Parathyroid adenoma (tissue), 2 donors: Measurements from ENCODE around the gene IL4R.

ENCODE experiments used
- H2AFZ ChIP-seq: fragments of 300-600 bp; sonication (generic); one replicate; pipeline ENCODE4 v1.7.0; 2017; ENCODE audit warnings: antibody characterized with exemption, mild to moderate bottlenecking
- H3K27ac ChIP-seq: fragments of 300-600 bp; sonication (generic); one replicate; pipeline ENCODE4 v1.7.0; 2017
- H3K27me3 ChIP-seq: fragments of 300-600 bp; sonication (generic); one replicate; pipeline ENCODE4 v1.7.0; 2017; ENCODE audit warnings: low read length; ENCODE audit not compliant: control insufficient read depth, insufficient read depth
- H3K36me3 ChIP-seq: fragments of 300-600 bp; sonication (generic); one replicate; pipeline ENCODE4 v1.7.0; 2017; ENCODE audit warnings: low read length; ENCODE audit not compliant: control insufficient read depth, insufficient read depth
- H3K4me1 ChIP-seq: fragments of 300-600 bp; sonication (generic); one replicate; pipeline ENCODE4 v1.7.0; 2017; ENCODE audit warnings: control low read depth
- H3K4me2 ChIP-seq: fragments of 300-600 bp; sonication (generic); one replicate; pipeline ENCODE4 v1.7.0; 2017; ENCODE audit warnings: low read length
- H3K4me3 ChIP-seq: fragments of 300-600 bp; sonication (generic); one replicate; pipeline ENCODE4 v1.7.0; 2017; ENCODE audit warnings: low read depth, low read length
- H3K79me2 ChIP-seq: fragments of 300-600 bp; sonication (generic); one replicate; pipeline ENCODE4 v1.7.0; 2017; ENCODE audit warnings: control low read depth
- H3K9ac ChIP-seq: fragments of 300-600 bp; sonication (generic); one replicate; pipeline ENCODE4 v1.7.0; 2017; ENCODE audit warnings: mild to moderate bottlenecking
- H3K9me3 ChIP-seq: fragments of 300-600 bp; sonication (generic); one replicate; pipeline ENCODE4 v1.7.0; 2017; ENCODE audit warnings: low read length; ENCODE audit not compliant: control insufficient read depth
- CTCF ChIP-seq: fragments of 300-600 bp; sonication (generic); IDR thresholded peaks from one replicate; pipeline ENCODE4 v1.7.0; 2017; ENCODE audit warnings: antibody characterized with exemption, mild to moderate bottlenecking
- donor health status: primary hyperparathyroidism.

The IL4R gene

GRCh38 chr16:27370318-27370717 is 56.5 kb downstream of the IL4R start:
- peaks cover 2% of the 10 kb centered on the region for H3K4me1 ChIP-seq
- no peak for TF ChIP-seq CTCF
- H3K79me2 ChIP-seq: no peaks in the 10 kb centered on the region
- H3K27ac ChIP-seq: no peak overlapping the region
- H3K27me3 ChIP-seq: no peaks in the 10 kb centered on the region
- H3K36me3 ChIP-seq: no peaks in the 10 kb centered on the region
- H3K4me2 ChIP-seq: no peak overlapping the region
- no peak overlapping the region for H3K9ac ChIP-seq
- no peak overlapping the region for H2AFZ ChIP-seq
- no peaks in the 10 kb centered on the region for H3K9me3 ChIP-seq
- H3K4me3 ChIP-seq: no peak overlapping the region

GRCh38 chr16:27373312-27373711 is 59.5 kb downstream of the IL4R start:
- H3K4me2 ChIP-seq: no peak overlapping the region
- H2AFZ ChIP-seq: no peak overlapping the region
- no peaks in the 10 kb centered on the region for H3K27me3 ChIP-seq
- no peaks in the 10 kb centered on the region for H3K79me2 ChIP-seq
- H3K4me1 ChIP-seq: no peaks in the 10 kb centered on the region
- H3K9ac ChIP-seq: no peak overlapping the region
- no peak overlapping the region for H3K4me3 ChIP-seq
- H3K9me3 ChIP-seq: no peaks in the 10 kb centered on the region
- H3K27ac ChIP-seq: no peak overlapping the region
- no peak for TF ChIP-seq CTCF
- no peaks in the 10 kb centered on the region for H3K36me3 ChIP-seq

GRCh38 chr16:27374221-27374803 is 60.5 kb downstream of the IL4R start:
- Histone ChIP-seq H3K9me3 (no peaks in the 10 kb centered on the region), H3K27me3 (no peaks in the 10 kb centered on the region), H3K4me1 (no peaks in the 10 kb centered on the region), H3K9ac (no peak overlapping the region), H3K4me2 (no peak overlapping the region), H3K79me2 (no peaks in the 10 kb centered on the region), H3K36me3 (no peaks in the 10 kb centered on the region), H2AFZ (peak overlapping the region; percentile 18), H3K27ac (no peak overlapping the region), H3K4me3 (no peak overlapping the region)
- no peak for TF ChIP-seq CTCF

- Histone ChIP-seq H3K4me3 (no peak overlapping the region), H2AFZ (peak overlapping the region; percentile 30), H3K79me2 (no peaks in the 10 kb centered on the region), H3K27ac (no peak overlapping the region), H3K27me3 (no peaks in the 10 kb centered on the region), H3K4me2 (no peak overlapping the region), H3K9me3 (no peaks in the 10 kb centered on the region), H3K36me3 (no peaks in the 10 kb centered on the region), H3K9ac (no peak overlapping the region), H3K4me1 (no peaks in the 10 kb centered on the region)
- peak; percentile 44 for TF ChIP-seq CTCF
These were observed 61.1 kb downstream of the IL4R start for GRCh38 chr16:27374804-27375425.
